Tongue (tissue), 2 donors: ENCODE data around the gene RFXANK. TPM values are rescaled to one million over a fixed set of nuclear protein-coding genes. Genes with fewer than 3 reads are reported as not detected.
"Not testable (repeated sequence)": the region's sequence is repeated elsewhere in the genome, so short reads cannot be mapped to it uniquely, and the experiment has no call there.

ENCODE experiments used
- DNase-seq: peaks from one replicate; pipeline ENCODE4 v3.0.0-alpha.2; 2015
- total RNA-seq: library from RNA; depleted of rRNA; stranded (reverse); fragments of >200 nt; gene quantifications from one replicate; pipeline ENCODE4 v1.2.3, GENCODE V29; 2014

RFXANK gene
- total RNA-seq, 1 donor from 2014 or later = 24.0 TPM

- DNase-seq = peak; percentile 80
Observed at GRCh38 chr19:19170053-19170872, 21.8 kb upstream of the RFXANK start, which contains the start of gene MEF2B. Gene MEF2B, minus strand, starts transcription at chr19:19170263. Its CDS starts 19,528 bp downstream, at chr19:19150735.

DNA sequence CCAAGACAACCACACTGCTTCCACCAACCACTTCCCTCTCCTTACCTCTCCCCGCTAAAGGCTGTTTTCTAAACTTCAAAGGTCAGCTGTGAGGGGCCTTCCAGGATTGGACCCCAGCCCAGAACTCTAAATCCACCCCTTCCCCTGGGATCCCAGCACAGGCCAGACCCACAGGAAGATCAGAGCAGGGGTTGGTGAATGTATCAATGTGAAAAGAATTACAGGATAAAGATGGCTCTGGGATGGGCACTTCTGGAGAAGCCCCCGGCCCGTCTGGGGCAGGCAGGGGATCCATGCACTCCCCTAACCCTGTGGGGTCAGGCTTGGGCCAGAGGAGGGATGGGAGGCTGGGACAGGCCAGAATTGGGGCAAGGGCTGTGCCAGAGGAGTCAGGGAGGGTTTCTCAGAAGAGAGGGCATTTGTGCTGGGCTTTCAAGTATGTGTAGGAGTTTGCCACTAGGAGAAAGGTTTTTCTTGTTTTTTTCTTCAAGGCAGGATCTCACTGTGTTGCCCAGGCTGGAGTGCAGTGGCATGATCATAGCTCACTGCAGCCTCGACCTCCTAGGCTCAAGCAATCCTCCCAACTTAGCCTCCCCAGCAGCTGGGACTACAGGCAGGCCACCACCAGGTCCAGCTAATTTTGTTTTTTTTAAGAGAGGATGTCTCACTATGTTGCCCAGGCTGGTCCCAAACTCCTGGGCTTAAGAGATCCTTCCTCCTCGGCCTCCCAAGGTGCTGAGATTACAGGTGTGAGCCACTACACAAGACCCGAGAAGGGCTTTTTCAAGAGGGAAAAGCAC lies 21.0 kb upstream of the RFXANK start:
- DNase-seq = peak; percentile 48

DNA sequence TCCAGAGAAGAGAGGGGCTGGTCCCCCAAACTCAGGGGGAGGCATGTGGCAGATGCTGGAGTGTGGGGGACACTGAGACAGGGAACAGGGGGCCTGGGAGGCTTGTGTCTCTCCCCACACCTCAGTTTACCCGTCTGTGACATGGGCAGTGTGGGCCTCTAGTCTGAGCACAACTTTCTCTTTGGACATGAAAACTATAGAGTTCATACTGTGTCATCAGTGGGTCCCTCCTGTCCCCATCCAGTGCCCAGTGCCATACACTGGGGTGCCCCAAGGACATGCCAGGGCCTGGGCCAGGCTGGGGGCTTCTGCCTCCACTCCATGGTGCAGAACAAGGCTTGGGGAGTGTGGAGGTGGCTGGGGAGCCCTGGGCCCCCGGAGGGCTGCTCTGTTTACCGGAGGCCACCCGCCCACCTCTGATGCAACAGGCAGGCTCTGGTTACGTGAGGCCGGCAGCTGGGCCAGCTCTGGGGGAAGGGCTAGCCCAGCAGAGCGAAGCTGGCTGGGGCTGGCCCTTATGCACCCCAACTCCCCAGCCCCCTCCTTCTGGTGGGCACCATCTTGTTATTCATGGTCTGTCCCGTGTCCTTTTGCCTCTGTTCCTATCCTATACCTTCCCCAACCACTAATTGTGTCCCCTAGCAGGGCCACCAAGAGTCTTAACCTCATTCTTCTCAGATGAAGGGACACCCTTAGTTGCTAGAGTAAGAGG lies 20.1 kb upstream of the RFXANK start:
- peak; percentile 44 for DNase-seq

DNA sequence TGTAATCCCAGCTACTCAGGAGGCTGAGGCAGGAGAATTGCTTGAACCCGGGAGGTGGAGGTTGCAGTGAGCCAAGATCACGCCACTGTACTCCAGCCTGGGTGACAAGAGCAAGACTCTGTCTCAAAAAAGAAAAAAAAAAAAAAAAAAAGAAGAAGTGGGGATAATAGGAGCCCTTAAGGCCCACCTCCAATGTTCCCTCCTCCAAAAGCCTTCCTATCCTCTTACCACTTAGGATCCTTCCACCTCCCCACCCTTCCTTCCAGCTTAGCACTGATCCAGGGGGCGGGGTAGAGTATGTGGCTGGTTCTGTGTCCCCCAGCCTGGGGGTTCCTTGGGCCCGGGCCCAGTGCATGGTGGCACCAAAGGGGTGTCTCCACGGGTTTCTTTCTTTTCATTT lies 18.8 kb upstream of the RFXANK start:
- not testable (repeated sequence) for DNase-seq

GRCh38 chr19:19176950-19177349 lies 15.1 kb upstream of the RFXANK start:
- no peak for DNase-seq

GRCh38 chr19:19179548-19180441 lies 12.3 kb upstream of the RFXANK start:
- DNase-seq = no peak

GRCh38 chr19:19181488-19181998 lies 10.5 kb upstream of the RFXANK start:
- no peak for DNase-seq

- peak; percentile 30 for DNase-seq
Observed at GRCh38 chr19:19185853-19186740, 6.0 kb upstream of the RFXANK start.

GRCh38 chr19:19186742-19187141 lies 5.3 kb upstream of the RFXANK start:
- DNase-seq = no peak

- no peak for DNase-seq
Observed at GRCh38 chr19:19191768-19192077, 335 bp upstream of the RFXANK start.

- no peak for DNase-seq
Observed at GRCh38 chr19:19192910-19193423, 909 bp downstream of the RFXANK start.

GRCh38 chr19:19193926-19194325 lies 1.9 kb downstream of the RFXANK start:
- no peak for DNase-seq

DNA sequence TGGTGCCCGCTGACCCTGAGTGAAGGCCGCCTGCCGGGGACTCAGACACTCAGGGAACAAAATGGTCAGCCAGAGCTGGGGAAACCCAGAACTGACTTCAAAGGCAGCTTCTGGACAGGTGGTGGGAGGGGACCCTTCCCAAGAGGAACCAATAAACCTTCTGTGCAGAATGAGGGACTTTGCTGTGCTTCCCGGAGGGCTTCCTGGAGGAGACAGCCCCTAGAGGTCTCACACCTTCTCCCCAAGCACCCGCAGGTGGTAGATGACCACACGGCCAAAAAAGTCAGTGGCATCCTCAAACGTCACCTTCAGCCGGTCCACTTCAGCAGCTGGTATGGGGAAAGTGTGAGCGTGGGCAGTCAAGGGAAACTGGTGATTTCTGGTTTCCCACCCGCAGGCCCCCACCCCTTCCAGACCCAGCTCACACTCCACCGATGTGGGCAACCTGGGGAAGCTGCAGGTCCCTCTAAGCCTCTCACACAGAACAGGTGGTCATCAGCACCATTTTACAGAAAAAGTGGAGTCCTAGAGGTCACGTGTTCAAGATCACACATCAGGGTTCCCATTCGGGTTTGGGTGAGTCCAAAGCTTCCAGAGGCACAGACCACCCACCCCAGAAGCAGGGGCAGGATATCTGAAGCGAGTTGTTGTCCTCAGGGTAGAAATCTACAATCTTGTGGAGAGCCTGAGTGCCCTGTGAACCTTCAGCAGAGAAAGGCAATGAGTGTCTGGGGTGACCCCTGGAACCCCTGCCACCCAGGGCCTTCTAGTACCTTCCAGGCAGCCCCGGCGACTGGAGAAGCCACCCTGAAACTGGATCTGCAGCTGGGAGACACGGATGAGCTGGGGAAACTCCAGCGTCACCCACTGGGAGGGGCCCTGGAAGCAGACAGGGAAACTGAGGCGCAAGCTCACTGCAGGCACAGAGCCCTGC lies 9.9 kb downstream of the RFXANK start:
- DNase-seq = no peak

- DNase-seq = no peak
Observed at GRCh38 chr19:19202707-19203011, 10.6 kb downstream of the RFXANK start.

- peak; percentile 96 for DNase-seq
Observed at GRCh38 chr19:19203012-19203856, 11.2 kb downstream of the RFXANK start, which contains the start of gene NR2C2AP. Gene NR2C2AP, minus strand, starts transcription at chr19:19203414. Its CDS starts 354 bp downstream, at chr19:19203060.

DNA sequence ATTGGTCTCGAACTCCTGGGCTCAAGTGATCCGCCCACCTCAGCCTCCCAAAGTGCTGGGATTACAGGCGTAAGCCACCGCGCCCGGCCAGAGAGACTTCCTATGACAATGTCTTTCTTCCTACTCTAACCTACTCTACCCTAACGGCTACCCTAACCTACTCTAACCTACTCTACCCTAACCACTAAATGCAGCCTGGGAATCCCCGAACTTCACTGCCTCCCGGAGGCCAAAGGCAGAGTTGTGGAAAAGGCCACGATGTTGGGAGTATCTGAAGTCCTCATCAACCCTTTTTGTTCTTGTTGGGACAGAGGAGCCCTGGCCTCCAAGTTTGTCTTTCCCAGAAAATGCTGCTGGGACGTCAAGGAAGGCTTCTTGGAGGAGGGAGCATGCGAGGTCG lies 12.1 kb downstream of the RFXANK start:
- no peak for DNase-seq

DNA sequence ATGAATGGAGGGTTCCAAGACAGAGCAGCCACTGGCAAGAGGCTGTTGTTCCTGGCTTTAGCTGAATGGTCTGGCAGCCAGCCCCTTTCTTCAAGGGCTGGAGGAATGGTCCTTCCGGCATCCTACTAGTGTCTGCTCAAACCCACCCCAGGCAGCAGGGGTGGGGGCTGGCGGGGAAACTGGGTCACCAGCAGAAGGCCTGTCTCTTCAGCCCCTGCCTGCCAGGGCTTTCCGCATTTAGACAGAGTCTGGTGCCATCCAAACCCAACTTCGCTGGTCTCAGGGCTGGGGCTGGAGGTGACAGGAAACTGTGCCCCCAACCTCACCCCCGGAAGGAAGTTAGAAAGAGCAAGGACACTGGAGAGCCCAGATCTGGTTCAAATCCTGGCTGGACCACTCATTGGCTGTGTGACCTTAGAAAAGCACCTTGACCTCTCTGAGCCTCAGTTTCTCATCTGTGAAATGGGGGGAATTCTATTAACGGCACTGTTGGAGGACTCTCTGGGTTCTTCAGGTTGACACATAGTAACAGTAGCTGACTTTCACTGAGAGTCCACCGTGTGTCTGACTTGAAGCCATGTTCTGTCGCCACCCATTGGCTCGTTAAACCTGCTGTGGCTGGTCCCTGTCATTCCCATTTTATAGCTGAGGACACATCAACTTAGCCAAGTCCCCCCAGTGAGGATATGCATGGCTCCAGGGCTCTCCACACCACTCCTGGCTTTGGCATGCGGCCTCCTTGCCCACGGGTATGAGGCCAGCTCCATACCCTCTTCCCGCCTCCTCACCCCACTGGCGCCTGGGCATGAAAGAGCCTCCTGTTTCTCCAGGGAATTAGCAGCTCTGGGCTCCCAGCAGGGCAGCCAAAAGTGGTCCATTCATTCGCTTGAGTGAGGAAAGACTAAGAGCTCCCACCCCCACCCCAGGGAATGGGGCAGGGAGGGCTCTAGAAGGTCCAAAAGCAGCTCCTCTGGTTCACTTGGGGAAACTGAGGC lies 13.7 kb downstream of the RFXANK start:
- no peak for DNase-seq
